DMS114 treated with DMSO at 0.1 percent for 48 hours (cell line): ENCODE results near the gene CEACAM3.

ENCODE experiments used
- DNase-seq: peaks from one replicate; lab custom pipeline; 2025; ENCODE audit not compliant: unreplicated experiment; lab: John Stamatoyannopoulos, UW

The CEACAM3 gene

GRCh38 chr19:41792513-41793413 lies 3.6 kb upstream of the CEACAM3 start:
- DNase-seq = peak; percentile 17

- DNase-seq = no peak
Observed at GRCh38 chr19:41793414-41793727, 3.0 kb upstream of the CEACAM3 start.

GRCh38 chr19:41795031-41795461 lies 1.3 kb upstream of the CEACAM3 start:
- peak; percentile 28 for DNase-seq

- no peak for DNase-seq
Observed at GRCh38 chr19:41796901-41797300, 514 bp downstream of the CEACAM3 start.

- DNase-seq = no peak
Observed at GRCh38 chr19:41799444-41800000, 3.1 kb downstream of the CEACAM3 start.

- DNase-seq = no peak
Observed at GRCh38 chr19:41801031-41801430, 4.6 kb downstream of the CEACAM3 start.

DNA sequence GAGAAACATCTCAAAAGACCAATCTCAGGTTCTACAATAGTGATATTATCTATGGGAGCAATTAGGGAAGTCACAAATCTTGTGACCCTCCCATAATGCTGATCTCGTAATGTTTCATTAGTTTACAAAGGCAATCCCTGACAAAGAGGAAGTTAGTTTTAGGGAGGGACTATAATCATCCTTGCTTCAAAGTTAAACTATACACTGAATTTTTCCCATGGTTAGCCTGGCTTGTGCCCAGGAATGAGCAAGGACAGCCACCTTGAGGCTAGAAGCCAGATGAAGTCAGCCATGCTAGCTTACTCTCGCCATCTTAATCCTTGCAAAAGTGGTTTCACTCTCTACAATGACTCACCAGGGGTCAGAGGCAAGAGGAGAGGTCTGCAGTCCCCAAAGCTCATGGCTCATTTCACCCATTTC lies 5.4 kb downstream of the CEACAM3 start:
- no peak for DNase-seq

- DNase-seq = no peak
Observed at GRCh38 chr19:41802770-41803169, 6.4 kb downstream of the CEACAM3 start.

DNA sequence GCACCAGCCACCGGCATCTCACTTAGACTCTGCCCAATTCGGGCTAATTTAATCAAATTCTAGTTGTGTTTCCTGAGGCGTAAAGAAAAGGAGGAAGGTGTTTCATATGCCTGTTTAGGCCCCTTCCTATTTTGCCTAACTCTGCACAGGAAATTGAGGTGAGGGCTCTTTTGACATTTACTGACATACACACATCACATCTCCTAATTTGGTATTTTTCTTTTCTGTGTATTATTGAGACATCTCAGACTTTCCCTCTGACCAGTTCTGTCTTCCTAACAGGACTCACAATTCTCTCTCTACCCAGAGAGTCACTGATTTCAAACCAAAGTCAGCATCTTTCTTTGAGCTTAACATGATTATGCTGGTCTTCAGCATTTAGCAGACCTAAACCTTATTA lies 7.9 kb downstream of the CEACAM3 start:
- no peak for DNase-seq

GRCh38 chr19:41807176-41807575 lies 10.8 kb downstream of the CEACAM3 start:
- no peak for DNase-seq

DNA sequence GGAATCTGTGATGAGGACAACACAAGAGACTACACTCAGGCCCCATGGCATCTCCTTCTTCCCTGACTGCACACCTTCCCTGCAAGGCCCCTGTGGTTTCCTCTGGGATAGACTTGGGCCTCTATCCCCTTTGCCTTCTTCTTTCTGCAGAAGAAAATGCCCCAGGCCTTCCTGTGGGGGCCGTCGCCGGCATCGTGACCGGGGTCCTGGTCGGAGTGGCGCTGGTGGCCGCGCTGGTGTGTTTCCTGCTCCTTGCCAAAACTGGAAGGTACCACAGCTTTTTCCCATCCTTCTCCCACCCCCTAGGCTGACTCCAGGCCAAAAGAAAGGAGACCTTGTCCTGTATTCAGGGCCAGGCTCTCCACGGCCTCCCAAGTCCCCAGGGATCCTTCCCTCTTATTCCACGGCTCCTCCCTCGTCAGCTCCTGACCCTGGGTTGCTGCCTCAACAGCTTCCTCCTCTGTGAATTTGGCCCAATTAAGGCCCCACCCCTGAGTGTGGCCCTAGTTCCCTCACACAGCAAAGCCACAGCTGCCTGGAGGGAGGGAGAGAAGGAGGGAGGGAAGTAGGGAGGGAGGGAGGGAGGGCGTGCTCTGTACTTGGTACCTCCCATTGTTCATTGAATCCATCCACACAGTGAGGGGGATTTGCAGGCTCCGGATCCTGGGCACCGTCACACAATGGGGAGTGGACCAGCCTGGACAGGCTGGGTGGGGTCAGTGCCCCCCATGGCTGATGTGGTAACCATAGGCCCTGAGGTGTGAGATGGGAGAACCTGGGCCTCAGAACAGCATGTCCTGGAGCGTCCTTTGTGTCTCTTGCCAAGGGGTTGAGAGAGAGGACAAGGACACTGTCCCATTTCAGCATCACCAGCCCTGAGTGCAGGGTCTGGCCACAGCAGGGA lies 12.5 kb downstream of the CEACAM3 start:
- DNase-seq = no peak

DNA sequence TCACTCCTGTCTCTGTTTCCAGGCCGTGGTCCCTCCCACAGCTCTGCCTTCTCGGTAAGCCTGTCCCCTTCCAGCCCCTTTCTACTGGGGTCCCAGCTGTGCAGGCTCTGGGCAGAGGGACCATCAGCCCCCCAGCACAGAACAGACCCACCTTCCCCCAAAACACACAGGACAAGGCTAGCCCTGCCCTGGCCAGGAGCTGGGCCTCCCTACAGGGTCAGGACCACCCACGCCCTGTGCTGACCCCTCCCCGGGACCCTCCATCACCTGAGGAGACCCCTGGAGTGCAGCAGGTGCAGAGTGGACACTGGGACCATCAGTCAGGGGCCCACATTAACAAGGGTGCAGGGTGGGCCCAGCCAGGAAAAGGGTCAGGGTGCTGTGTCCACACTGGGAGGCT lies 13.9 kb downstream of the CEACAM3 start:
- no peak for DNase-seq

GRCh38 chr19:41811036-41811435 lies 14.6 kb downstream of the CEACAM3 start:
- DNase-seq = no peak

DNA sequence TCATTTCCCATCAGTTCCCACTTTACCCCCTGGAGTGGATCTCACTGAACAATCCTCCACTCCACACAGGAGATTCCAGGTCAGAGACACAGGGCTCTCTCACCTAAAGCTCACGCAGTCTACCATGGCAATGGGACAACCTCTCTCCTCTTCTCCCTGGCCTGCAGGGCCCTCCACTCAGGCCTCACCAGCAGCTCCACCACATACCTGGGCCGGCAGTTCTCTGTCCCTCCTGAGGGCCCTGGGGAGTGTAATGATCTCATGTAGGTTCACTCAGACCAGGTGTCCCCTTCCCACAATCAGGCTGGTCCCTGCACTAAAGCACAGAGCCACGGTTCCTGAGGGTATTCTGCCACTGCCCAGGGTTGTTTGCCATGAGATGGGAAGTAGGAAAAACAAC lies 15.6 kb downstream of the CEACAM3 start:
- DNase-seq = no peak

- no peak for DNase-seq
Observed at GRCh38 chr19:41813911-41814310, 17.5 kb downstream of the CEACAM3 start.

- DNase-seq = no peak
Observed at GRCh38 chr19:41815301-41815700, 18.9 kb downstream of the CEACAM3 start.

- DNase-seq = no peak
Observed at GRCh38 chr19:41816761-41817160, 20.4 kb downstream of the CEACAM3 start.

GRCh38 chr19:41821003-41821735 lies 24.8 kb downstream of the CEACAM3 start:
- peak; percentile 59 for DNase-seq

DNA sequence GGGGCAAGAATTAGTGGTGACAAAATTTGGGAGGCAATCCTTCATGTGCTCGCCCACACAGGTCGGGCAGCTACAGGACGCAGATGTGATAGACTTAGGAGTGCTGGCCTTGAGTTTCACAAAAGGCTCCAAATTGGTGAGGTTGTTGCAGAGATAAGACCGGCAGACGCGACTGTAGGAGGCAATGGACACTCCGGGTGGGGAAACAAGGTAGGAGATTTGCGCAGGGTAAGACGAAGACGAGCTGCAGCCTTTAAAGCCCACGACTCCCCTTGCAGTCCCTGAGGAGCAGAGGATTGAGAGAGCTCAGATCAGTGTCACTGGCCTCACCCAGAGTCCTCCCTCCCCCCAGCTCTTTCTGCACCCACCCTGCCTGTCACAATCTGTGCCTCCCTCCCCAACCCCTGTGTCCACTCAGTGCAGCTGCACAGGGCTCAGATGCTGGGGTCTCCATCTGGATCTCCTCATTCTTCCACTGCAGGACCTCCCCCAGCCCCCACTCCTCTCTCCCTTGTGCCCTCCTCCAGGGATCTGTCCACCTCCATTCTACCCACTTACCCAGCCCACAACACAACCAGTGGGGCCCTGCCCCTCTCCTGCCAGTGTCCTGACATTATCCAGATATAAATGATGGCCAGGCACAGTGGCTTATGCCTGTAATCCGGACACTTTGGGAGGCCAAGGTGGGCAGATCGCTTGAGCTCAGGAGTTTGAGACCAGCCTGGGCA lies 41.8 kb downstream of the CEACAM3 start:
- DNase-seq = no peak

- DNase-seq = no peak
Observed at GRCh38 chr19:41839211-41839610, 42.8 kb downstream of the CEACAM3 start.
